ENCODE results near the gene RFXAP.

The RFXAP gene

GRCh38 chr13:36870050-36870692 is 51.1 kb downstream of the RFXAP start:
- DNase-seq = peak in 1 of 2 experiments; percentile 62

- no peak for DNase-seq
These were observed 53.6 kb downstream of the RFXAP start for GRCh38 chr13:36872621-36873020.

- DNase-seq = no peak
These were observed 56.4 kb downstream of the RFXAP start for GRCh38 chr13:36875431-36875830.

- no peak for DNase-seq
These were observed 56.9 kb downstream of the RFXAP start for GRCh38 chr13:36875961-36876360.

Data from NCI-H524 (cell line).